Measurements from ENCODE around the gene GART.

GRCh38 chr21:33541105-33541711, 709 bp downstream of the GART start:
- TF ChIP-seq CTCF (IDR thresholded peaks at IDR 0.05 in 2 of 3, conservative IDR thresholded peaks at IDR 0.05 in 1 of 3; ENCODE audit: control insufficient read depth in 2 of 3, extremely low read depth in 1 of 3, insufficient read depth in 1 of 3, low read depth in 3 of 3, low read length in 3 of 3) (no peak), EP300 (IDR thresholded peaks at IDR 0.05; ENCODE audit: borderline replicate concordance in 1 of 2, control insufficient read depth in 1 of 2, low read depth in 2 of 2, low read length in 2 of 2) (no peak), ATF7 (IDR thresholded peaks at IDR 0.05; ENCODE audit: low read depth) (peak; percentile 63; the same call in 1 of the 2 replicates), FOXK2 (IDR thresholded peaks at IDR 0.05) (no peak)

Data from GM12878 (cell line).